ENCODE measurements around the gene PPM1H.
A peak's percentile ranks its signal among the peaks of the same experiment; 100 is the strongest.

Gene PPM1H

DNA sequence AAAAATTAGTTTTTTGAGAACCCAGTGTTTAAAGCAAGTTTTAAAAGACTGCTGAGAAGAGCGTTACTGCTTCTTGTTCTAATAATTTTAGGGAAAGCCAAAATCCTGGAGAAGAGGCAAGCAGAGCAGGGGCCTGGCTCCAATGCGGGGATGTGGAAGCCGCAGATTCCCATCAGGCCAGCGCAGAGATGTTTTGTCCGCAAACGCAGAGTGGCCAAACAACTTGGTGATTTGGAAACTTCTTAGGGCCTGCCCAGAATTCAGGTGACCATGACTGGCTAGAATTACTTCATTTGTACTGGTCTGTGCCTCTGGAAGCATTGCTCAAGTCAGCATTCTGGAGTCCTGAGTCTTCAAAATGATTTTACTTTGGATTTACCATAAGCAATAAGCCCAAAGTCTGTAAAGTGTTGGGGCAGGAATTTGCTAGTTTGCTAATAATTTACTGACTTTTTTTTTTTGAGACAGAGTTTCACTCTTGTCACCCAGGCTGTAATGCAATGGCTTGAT is 208.4 kb downstream of the PPM1H start:
- DNase-seq, result no peak

DNA sequence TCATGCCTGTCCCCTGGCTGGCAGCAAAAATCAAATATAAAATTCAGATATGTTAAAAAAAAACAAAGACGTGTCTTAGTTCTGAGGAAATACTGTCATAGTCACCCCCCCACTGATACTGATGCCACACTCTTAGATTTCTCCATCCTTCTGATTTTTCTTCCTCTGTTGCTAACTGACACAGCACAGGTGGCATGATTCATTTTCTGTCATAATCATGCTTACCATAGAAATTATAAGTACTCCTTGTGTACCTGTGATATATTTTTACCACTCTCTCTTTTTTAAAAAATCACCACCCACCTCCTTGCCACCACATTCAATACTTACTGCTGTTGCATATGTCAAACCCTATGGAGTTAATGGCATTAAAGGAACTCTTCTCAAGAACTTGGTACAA is 209.2 kb downstream of the PPM1H start:
- DNase-seq, result no peak

DNA sequence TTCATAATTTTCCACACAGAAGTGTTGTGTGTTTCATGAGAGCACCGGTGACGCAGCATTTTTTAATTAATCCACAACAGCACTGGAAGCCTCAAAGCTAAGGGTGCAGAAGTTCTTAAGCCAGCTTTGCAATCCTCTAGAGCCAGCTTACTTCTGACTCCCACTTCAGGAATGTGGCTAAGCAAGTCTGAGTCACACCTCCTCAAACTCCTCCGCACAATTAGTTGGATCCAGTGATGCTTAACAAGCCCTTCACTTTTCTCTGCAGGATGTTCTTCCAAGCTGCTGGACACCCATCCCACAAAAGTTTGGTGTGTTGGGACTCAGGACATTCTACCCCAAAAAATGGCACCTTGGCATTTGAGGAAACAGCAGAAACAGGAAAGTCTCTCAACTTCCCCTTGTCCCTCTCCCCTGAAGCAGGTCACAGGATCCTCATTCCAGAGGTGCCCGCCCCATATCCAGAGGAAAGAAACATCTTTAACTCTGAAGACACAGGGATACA is 210.0 kb downstream of the PPM1H start:
- DNase-seq, result no peak

DNA sequence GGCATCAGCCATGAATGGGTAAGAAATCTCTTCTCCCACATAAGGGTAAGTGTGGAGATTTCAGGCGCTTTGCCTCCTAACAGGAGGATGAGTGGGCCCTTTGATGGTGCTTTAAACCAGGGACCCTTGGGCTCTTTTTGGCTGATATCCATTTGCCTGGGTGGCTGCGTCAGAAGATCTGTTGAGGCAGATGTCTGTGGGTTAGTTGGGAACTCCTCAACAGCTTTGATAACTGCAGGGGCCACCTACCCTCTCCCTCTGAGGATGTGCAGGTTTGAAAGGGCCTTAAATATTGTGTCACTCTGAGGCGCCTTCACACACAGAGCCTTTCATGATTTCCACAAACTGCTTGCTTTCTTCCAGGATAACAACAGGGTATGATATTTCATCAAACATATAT is 210.7 kb downstream of the PPM1H start:
- no peak for DNase-seq

DNA sequence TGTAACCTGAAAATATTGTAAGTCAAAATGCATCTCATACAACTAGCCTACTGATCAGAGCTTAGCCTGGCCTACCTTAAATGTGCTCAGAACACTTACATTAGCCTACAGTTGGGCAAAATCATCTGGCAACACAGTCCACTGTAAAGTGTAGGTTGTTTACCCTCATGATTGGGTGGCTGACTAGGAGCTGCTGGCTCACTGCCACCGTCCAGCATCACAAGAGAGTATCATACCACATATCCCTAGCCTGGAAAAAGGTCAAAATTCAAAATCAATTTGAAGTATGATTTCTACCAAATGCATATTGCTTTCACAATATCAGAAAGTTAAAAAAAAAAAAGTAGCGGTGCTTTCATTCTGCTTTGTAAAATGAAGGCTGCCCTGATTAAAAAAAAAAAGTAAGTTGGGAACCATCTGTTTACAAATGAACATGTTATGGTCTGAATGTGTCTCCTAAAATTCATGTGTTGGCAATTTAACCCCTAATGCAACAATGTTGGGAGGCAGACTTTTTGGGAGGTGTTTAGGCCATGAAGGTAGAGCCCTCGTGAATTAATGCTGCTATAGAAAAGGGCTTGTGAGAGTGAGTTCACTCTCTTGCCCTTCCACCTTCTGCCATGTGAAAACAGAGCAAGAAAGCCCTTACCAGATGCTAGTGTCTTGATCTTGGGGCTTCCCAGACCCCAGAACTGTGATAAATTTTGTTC is 211.8 kb downstream of the PPM1H start:
- no peak for DNase-seq

DNA sequence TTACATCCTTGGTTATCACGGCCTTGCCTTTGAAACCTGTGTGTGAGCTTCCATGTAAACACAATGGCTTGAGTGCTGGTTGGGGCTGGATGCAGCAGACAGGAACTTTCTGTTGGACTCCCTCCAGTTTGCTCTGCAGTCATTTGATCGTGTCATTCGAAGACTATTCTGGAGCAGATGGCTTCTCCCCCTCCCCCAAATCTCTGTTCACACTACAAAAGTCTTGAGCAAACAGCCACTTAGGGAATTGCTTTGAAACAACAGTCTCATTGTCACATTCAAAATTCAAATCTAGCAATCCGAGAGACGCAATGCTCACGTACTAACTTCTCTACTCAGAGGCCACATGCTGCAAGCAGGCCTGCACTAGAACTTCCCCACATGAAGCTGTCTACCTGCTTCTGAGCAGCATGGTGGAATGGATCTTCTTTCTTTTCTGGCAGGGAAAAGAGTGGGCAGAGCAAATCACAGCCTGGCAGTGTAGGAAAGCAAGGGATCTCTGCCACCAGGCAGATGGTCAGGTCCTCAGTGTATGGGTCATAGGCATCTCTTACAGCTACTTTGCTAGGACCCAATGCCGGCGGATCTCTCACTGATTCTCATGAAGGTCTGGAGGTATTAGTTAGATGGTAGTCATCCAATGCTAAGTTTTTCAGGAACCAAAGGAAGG is 214.2 kb downstream of the PPM1H start:
- DNase-seq, result peak; percentile 73

DNA sequence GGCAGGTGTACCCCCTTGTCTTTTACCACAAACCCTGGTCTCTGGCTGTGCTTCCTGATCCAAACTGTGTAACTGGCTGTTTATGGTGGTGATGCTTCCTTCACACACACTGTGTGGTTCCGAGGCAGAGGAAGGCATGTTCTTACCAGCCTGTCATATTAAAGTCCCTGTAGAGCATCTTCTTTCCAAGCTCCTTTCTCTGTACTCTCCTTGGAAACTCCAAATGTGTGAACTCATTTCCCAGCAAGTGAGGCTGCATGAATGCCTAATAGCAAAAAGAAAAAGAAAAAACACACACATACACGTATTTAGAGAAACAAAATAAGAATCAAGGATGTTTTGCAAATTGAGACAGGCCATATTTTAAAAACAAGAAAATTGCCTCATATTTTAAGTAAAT is 214.9 kb downstream of the PPM1H start:
- no peak for DNase-seq

DNA sequence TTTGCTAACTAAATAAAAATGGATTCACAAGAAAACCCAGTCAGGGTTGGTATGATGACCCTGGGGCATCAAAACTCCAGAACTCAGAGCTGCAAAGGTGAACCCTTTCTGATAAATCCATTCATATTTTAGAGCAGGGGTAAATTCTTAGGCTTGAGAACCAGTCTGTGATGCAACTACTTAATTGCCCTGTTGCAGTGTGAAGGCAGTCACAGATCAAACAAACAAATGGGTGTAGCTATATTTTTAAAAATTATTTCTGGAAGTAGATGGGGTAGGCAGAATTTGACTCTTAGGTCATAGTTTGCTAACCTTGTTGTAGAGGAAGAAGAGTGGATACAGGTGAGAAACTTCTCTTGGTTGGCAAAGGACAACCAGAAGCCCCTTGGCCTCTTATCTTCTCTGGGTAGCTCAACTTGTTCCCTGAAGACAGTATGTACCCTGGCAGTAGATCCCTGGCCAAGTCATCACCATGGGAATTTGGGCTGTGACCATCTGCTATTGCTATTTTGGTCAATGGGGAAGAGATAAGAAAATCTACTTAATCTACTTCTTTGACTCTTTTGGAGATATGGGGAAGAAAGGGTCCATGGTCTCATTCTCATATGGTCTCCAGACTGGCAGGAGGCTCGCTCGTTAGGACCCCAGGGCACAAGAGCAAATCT is 216.1 kb downstream of the PPM1H start:
- no peak for DNase-seq

DNA sequence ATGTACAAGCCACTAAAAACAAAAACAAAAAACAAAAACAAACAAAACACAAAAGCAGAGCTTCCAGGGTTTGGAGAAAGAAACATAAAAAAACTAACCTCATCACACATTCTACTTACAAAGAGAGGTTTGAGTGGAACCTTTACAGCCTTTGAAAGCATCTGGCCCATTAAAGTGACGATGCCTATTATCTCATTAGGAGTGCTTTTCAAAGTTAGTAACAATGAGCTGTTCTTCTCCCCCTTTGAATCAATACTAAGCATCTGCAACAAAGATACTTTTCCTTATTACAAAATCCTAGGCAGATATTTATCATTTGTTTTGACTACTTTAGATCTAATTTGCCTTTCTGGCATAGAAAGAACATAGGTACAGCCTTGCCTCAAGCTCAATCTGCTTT is 217.3 kb downstream of the PPM1H start:
- peak; percentile 37 for DNase-seq

DNA sequence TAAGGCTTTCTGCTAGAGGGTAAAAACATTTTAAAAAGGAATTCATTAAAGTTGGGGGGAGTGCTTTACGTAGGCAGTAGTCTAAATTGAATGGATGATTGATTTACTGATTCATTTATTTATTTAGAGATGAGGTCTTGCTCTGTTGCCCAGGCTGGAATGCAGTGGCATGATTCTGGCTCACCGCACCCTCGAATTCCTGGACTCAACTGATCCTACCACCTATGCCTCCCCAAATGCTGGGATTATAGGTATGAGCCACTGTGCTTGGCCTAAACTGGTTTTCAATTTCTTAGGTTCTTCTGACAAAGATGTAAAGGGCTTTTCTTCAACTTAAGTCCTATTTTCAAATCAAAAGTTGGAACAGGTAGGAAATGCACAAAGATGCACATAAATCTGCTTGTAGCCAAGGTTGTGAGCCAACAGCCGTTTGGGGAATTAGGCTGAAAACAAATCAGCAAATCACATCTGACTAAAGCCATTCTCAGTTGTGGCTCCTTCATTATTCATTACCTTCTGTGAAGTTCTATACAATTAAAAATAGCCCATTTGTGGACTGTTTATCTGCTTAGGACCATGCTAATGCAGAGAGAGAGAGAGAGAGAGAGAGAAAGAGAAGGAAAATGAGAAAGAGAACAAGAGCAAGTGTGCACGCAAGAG is 218.0 kb downstream of the PPM1H start:
- DNase-seq, result no peak

DNA sequence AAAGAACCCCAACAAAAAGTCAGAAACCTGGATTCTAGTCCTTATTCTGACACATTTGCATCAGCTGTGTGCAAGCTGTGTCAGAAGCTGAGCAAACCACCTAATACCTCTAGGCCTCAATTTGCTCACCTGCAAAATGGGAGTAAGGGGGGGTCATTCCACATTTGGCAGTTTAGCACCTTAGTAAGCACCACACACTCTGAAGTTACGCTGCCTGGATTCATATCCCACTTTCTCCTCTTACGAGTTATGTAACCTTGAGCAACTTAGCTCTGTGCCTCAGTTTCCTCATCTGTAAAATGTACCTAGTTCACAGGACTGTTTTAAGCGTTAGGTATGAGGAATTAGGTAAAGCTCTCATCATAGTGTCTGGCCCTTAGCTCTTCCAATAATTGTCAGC is 218.9 kb downstream of the PPM1H start:
- no peak for DNase-seq

DNA sequence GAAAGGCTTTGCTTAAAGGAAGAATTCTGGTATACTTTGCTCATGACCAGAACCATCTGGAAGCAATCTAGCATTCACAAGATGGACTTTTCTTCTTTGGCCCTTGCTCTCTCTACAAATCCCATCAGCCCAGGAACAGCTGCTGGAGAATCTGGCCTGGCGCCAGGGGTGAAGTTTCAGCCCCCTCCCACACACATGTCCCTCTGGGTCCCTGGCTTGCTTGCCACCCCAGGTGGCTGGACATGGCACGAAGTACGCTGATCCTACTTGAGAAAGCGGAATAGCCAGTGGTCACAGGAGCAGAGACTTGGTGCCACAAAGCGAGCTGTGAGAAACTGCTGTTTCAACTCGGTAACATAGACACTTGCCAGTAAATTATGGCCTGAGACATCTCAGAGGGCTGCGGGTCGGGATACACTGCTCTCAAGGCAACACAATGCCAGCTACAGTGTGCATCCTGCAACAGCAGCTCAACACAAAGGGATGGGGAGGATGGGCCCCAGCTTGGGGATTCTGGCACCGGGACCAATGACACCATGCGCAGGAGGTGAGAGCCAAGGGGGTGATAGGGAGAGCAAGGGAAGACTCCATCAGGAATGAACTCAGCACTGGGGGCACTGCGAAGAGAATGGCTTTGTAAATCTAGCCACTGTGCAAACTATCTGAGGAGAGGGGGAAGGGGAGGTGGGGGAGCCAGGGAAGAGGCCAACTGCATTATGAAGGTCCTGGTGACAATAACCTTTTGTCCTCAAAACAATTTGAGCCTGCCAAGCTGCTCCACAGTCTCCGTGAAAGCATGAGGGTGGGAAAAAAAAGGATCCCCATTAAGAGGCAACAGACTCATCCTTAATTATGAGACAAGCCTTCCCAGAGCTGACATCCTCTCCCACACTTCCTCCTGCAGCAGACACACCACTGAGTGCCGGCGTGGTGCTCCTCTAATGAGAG is 219.9 kb downstream of the PPM1H start:
- DNase-seq, result no peak

DNA sequence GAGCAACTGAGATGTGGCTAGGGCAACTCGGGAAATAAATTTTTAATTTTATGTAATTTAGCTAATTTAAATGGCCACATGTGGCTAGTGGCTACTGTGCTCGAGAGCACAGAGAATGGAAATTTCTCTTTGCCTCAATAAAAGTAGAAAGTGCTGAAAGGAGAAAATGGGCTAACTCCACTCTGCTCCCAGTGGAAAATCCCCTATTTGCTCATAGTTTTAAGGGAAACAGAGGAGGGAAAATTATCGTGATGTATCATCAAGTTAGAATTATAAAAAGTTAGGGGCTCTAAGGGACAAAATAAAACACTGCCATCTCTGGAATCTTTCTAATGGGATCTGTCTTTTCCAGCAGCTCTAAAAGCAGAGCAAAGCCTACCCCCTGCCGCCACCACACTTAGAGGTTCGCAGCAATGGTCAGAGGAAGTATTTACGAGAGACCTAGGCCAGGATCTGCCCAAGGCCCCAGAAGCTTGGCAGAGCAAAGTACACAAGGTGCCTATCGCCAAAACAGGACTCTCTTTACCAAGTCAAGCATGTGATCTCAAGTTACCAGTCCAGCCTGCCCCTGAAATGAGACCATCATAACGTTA is 220.7 kb downstream of the PPM1H start:
- no peak for DNase-seq

DNA sequence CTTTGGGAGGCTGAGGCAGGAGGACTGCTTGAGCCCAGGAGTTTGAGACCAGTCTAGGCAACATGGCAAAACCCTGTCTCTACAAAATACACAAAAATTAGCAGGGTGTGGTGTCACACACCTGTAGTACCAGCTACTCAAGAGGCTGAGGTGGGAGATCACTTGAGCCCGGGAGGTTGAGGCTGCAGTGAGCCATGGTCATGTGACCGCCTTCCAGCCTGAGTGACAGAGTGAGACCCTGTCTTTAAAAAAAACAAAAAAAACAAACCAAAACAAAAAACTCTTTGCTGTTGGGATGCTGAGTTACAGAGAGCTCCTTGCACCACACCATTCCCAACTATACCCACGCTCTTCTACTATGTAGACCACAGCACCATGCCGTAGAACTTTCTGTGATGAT is 221.2 kb downstream of the PPM1H start:
- DNase-seq, result no peak

DNA sequence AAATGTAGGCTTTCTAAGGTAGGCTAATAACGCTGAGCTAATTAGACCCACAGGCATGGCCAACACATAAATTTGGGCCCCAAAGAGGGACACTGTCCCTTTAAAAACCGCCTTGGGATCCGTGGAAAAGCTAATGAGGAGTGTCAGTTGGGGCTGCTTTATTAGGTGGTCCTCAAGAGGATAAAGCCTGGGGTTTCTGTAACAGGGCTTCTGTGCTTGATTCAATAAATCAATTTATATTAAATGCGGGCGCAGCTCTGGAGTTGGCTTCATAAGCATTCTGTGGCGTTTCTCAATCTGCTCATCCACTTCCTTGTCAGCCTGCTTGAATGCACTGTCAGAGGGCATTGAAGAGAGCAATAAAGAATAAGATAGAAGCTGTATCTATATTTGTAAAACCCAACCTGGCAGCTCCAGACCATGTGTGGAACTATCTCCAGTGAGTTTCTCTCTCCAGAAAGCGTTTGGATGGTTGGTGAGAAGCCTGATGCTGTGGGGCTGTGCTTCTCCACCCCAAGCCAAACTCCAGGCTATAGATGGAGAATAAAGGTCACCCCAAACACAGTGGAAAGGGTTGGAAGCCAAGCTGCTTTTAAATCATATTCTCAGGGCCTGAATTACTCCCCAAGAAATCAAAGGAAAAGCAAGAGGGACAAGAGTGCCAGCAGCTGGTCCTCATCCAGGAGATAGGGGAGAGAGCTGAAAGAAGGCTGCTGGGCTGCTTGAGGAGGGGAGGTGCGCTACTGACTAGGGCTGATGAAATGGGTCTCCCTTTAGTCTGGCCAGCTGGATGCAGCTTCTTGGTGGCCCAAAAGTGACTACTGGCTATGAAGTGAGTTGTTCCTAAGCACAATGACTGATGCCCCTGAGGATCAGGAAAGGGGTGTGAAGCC is 222.0 kb downstream of the PPM1H start:
- DNase-seq, result no peak

DNA sequence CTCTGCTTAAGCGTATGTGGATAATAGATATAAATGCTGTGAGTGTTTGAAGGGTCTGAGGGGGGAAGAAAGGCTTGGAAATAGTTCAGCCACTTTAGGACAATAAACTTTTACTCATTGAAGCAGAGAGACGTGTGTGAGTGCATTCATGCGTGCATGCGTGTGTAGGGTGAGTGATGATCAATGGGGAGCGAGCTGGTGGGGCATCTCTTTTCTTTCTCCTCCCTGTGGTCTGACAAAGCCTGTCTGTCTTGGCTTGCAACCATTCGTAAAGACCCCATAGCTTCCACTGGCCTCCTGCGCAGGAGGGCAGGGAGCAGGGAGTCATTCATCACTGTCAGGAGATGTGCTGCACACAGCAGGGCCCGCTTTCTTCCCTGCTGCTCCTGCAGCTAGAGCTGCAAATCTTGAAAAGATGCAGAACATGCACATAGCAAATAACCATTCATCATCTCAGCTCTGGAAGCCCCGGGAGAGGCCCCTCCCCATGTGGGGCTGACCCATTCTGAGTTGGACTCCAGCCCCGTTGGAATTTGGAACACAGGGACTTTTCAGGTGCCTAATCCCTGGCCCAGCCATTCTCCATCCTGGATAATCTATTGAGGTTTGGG is 223.2 kb downstream of the PPM1H start:
- DNase-seq, result no peak

DNA sequence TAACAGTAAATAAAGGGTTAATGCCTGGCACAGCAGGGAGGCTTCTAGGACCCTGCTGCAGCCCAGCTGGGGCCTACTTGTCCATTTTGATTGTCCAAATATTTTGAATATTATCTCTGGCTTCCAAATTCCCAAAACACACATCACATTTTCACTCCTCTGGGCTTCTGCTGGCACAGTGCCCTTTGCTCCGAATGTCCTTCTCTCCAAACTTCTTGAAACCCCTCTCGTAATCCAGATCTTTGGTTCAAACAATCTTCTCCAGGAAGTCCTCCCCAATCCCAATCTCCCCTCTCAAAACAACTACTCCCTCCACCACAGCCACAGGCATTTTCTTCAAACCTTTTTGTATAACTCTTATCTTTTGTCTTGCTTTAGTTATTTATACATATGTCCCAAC is 225.6 kb downstream of the PPM1H start:
- DNase-seq, result no peak

DNA sequence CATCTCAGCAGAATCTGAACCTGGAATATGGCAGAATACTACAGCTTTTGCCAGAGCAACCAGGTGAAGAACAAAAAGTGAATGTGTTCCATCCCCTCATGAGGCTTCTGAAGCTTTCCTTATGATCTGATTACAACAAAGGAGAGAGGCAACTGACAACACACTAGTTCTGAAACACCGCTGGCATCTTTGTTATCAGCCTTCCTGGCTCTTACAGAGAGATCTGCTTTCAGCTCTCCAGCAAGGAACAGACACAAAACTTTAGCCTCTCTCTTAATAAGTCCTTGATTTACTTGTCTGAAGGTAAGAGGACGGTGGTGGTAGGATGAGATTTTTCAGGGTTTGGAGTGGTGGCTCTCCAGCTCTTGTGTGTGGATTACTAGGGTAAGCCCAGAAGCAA is 227.0 kb downstream of the PPM1H start:
- no peak for DNase-seq

DNA sequence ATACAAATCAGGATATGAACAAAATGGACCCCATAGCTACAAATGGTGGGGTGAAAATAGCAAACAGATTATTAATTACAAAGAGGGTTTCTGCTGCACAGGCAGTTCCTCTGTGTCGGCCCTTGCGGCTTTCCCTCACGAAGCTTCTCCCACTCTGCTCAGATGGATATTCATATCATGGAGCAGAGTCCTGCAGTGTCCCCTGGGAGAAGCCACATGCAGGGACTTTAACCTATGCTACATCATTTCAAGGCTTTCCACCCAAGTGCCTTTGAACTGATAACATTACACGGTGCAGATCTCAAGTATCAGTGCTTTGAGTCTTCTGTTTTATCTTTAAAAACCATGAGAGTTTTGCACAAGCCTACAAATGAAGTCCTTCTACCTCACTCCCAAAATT is 229.1 kb downstream of the PPM1H start:
- DNase-seq, result no peak

DNA sequence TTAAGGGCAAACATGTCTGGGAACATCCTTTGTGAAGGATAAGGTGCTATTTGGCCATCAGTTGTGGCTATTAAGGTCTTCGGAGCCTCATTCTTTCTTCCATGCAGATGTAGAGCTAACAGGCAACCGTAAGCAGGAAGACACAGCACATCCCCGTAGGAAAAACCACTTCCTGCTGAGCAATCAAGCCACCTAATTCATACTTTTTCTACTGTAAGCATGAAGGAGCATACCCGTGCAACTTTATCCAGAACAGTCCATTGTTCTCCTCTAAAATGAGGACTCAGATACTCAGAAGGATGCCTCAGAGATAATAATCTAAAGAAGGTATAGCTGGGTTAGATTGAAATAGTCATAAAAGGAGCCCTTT is 232.0 kb downstream of the PPM1H start:
- no peak for DNase-seq

Data from NCI-H2107 (cell line).